Measurements from ENCODE around the gene CRNKL1. TPM values are rescaled to one million over a fixed set of nuclear protein-coding genes. Genes with fewer than 3 reads are reported as not detected.

The CRNKL1 gene
- total RNA-seq, 1 experiment from 2014 or later: 20.3 TPM

DNA sequence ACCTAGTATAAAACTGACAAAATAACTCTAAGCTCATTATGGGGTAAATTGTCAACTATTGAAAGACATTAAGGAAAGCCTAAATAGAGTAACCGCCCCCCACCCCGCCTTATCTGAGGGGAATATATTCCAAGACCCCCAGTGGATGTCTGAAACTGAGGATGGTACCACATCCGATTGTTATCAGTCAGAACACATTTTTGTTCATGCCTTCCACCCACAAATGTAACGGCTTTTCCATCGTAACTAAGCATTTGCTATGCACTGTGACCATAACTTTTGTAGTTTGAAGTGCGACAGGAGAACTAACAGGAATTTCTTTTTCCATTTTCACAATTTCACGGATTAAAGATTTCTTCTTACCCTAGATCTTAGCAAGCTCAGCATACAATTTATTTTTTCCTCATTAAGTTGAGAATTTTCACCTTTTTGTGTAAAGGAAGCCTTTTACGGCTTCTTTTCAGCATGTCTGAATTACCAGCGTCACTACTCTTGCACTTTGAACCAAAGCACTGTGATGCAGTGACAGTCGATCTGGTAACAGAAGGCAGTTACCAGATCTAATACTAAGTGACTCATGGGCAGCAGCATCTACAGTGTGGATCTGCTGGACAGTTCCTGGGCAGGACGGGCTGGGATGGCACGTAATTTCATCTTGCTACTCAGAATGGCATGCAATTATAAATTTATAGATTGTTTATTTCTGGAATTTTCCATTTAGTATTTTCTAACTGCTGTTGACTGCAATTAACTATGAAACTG is 11.9 kb upstream of the CRNKL1 start:
- no peak for DNase-seq (ENCODE audit: low spot score)

DNA sequence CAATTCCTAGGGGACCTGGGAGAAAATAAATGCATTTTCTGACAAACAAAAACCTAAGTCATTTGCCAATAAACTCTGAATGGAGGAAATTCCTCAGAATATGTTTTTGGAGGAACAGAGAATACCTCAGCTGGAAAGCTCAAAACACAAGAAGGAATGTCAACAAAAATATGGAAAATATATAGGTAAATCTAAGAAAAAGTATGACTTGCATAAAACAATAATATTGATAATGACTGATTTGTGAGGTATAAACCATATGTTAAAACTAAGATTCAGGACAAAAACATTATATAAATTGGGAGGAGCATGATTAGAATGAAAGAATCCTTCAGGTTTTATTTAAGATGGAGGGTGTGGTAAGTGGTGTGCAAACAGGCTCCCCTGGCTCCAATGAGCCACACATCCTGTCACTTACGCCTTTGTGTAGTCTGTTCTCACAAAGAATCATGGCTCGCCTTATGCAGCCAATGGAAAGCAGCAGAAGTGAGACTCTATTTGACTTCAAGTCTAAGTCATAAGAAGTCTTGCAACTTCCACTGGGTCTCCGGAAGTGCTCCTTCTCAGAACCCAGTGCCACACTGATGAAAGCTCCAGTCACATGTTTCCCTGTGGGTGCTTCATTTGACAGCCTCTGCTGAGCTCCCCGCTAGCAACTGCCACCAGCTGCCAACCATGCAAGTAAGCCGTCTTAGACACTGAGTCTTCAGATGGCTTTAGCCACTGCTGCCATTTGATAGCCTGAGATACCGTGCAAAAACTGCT is 8.2 kb upstream of the CRNKL1 start:
- DNase-seq (ENCODE audit: low spot score): no peak

- DNase-seq (ENCODE audit: low spot score): no peak
Measured at GRCh38 chr20:20051767-20052073, 546 bp downstream of the CRNKL1 start.

DNA sequence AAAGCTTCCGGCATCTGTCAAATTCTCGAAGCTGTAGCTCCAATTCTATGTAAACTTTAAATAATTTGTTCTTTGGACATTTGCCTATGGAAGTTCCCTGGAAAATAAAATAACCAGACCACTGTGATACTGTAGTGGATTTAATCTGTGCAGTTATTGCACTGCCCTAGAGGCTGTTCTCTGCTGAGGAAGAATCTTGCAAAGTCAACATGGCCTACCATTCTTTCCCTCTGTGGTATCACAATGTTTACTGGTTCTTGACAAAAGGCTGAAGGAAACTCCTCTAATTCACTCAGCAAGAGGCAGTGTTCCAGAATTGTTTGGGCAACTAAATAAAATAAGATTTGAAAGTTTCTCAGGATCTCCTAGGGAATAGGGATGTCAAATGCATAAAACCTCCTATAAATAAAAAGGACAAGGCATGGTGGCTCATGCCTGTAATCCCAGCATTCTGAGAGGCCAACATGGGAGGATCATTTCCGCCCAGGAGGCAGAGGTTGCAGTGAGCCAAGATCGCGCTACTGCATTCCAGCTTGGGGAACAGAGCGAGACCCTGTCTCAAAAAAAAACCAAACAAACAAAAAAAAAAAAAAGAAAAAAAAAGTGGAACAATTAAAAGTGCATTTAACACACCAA is 12.4 kb downstream of the CRNKL1 start:
- no peak for DNase-seq (ENCODE audit: low spot score)

DNA sequence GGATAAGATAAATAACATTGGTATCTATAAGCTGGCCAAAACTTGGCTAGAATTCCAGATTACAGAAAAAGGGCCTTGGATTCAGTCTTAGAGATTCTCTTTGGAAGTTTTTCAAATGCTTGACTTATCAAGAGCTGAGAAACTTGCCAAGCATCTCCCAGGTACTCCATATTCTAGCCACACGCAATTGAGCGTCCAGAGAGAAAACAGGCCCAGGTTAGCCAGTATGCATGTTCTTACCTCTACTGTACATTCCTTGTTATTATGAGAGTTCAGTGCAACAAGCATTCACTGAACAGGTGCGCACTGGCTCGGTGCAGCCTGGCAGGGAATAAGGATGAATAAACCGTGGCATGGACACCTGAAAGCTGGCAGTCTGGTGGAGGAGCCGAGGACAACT is 13.7 kb downstream of the CRNKL1 start:
- DNase-seq (ENCODE audit: low spot score): no peak

DNA sequence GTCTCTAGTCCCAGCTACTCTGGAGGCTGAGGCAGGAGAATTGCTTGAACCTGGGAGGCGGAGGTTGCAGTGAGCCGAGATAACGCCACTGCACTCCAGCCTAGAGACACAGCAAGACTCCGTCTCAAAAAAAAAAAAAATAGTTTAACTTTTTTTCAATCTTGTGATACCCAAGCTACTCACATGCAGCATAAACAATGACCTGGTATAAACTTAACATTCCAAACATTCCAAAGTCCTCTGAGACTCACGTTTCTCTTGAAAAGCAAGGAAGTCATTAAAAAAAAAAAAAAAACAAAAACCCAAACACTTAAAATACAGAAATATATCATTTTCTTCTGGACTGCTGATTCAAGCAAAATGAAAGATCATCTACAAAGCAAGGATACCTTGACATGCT is 14.3 kb downstream of the CRNKL1 start:
- peak; percentile 38 for DNase-seq (ENCODE audit: low spot score)

DNA sequence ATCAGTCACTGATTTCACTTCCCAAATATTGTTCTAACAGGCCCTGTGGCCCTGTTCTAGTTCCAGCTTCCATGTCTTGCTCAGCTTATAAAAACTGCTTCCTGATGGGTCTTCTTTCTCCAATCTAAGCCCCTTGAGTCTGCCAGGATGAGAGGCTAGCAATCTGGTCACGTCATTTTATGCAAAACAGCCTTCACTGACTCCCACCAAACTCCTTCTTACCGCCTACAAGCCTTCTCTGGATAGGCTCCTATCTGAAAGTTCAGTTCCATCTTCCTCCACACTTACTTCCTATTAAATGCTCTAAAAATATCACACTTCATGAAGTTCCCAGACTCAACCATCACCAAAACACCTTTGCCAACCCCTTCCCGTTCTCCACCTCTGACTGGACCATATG is 15.5 kb downstream of the CRNKL1 start:
- no peak for DNase-seq (ENCODE audit: low spot score)

- no peak for DNase-seq (ENCODE audit: low spot score)
Measured at GRCh38 chr20:20034486-20034885, 17.8 kb downstream of the CRNKL1 start.

DNA sequence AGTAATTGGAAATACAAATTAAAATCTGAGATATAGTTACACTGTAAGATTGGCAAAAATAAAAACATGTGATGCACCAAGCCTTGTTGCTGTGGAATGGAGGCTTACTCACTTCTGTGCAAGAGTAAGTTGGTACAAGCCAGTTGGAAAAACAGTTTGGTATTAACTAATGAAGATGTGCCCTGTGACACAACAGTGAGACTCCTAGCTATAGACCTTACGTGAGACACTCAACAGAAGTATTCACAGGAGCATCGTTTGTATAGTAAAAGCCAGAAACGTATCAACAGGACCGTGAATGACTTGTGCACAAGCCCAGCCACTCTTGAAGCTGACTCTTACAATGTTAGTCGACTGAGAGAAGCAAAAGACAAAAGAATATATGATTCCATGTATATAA is 20.5 kb downstream of the CRNKL1 start:
- no peak for DNase-seq (ENCODE audit: low spot score)

GRCh38 chr20:20027284-20027683 is 25.0 kb downstream of the CRNKL1 start:
- no peak for DNase-seq (ENCODE audit: low spot score)

- no peak for DNase-seq (ENCODE audit: low spot score)
Measured at GRCh38 chr20:20024942-20025341, 27.3 kb downstream of the CRNKL1 start.

- no peak for DNase-seq (ENCODE audit: low spot score)
Measured at GRCh38 chr20:20023395-20023794, 28.9 kb downstream of the CRNKL1 start.

DNA sequence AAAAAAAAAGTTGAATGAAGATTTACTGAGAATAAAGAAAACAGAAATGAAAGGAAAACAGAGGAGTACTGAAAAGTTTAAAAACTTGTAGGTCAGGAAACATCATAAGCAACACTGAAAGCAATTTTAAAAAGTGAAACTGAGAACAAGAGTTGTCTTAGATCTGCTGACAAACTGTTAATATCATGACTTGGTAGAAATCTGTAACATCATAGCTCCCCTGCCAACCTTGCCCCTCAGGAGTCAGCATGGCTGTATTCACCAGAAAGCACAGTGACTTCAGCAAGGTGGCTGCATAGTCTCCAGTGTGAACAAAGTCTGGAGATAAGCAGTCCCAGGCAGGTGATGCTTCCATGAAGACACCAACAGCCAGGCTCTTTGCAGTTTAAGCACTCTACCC is 29.8 kb downstream of the CRNKL1 start:
- DNase-seq (ENCODE audit: low spot score): no peak

DNA sequence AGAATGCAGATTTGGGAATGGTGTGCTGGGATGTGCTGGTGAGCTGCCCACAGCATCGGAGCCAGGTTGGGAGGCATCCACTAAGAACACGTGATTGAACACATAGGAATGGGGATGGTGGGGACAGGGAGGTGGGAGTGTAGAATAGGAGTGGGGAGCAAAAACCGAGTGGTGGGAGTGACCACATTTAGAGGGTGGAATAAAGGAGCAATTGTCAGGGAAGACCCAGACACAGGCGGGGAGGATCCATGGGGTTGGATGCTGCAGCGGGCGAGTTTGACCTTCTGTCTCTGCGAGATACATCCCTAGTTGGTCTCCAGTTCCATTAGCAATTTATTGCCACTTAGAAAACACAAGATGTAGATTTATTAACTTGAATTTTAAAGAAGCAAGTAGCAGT is 30.4 kb downstream of the CRNKL1 start:
- DNase-seq (ENCODE audit: low spot score): no peak

- no peak for DNase-seq (ENCODE audit: low spot score)
Measured at GRCh38 chr20:20020908-20021307, 31.4 kb downstream of the CRNKL1 start.

GRCh38 chr20:20019123-20019522 is 33.1 kb downstream of the CRNKL1 start:
- no peak for DNase-seq (ENCODE audit: low spot score)

DNA sequence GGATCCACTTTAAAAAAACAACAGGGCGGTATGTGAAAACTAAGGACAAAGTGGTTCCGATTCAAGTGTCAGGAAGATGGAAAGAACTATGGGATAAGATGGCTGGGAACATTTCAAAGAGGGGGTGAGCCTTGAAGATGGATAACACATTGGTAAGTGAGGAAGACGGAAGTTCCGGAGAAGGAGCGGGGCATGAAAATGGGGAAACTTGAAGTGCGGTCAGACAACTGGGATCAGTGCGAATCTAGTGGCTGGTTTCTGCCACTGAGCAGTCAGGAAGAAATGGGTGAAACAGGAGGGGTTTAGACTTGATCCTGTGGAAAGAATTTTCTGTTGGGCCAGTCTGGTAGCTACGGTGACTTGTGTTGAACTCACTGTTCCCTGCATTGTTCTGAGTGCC is 33.9 kb downstream of the CRNKL1 start:
- DNase-seq (ENCODE audit: low spot score): no peak

- no peak for DNase-seq (ENCODE audit: low spot score)
Measured at GRCh38 chr20:20017844-20018185, 34.5 kb downstream of the CRNKL1 start.

DNA sequence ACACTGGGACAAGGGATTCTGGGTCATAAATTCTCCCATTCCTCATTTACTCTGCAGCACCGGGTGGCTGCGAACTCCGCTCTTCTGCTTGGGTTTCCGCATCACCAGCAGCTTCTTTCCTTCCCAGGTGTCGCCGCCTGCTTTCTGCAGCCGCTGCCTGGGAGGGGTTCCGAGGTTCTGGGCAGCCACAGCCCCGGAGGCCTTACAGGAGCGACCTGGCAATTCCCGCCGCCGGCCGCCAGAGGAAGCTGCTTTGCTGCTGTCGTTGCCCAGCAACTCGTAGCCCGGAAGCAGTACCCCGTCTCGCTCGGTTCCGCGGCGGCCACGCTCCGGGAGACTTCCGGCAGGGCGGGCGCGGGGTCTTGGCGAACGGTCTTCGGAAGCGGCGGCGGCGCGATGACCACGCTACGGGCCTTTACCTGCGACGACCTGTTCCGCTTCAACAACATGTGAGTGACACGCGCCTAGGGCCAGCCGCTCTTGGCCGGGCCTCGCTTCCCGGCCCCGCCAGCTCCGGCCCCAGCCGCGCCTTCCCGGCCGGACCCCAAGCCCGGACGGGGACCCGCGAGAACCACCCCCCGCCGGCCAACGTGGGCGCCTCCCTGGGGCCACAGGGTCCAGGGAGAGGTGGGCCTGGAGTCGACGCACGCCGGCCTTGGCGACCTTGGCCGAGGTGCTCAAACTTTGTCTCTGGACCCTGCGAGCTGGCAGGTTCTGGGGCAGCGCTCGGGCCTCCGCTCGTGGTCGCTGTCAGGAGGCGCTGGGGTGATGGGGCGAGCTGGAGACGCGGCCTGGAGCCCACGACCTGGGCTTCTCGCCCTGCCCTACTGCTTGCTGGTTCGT is 35.0 kb downstream of the CRNKL1 start, which contains the start of gene NAA20:
Gene NAA20, plus strand, starts transcription at position 362 of the 843 bp plus-strand sequence. Its CDS starts 35 bp downstream, at position 397.
- DNase-seq (ENCODE audit: low spot score): peak; percentile 91

DNA sequence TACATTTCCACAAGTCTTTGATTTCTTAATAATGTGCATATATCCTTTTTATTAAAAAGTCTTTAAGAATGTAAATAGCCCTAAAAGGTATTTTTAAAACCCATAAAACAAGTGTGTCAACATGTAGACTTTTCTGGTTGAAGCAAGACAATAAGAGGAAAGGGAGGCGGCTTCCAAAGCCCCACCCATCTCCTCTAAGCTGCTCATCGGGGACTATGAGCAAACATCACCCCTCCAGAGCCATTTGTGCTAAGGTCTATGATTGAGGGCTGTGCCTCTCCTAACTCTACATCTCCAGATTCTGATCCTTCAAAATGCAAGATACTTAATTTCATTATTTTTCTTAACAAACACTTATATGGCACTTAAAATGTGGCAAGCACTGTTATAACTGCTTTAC is 37.6 kb downstream of the CRNKL1 start:
- no peak for DNase-seq (ENCODE audit: low spot score)

DNA sequence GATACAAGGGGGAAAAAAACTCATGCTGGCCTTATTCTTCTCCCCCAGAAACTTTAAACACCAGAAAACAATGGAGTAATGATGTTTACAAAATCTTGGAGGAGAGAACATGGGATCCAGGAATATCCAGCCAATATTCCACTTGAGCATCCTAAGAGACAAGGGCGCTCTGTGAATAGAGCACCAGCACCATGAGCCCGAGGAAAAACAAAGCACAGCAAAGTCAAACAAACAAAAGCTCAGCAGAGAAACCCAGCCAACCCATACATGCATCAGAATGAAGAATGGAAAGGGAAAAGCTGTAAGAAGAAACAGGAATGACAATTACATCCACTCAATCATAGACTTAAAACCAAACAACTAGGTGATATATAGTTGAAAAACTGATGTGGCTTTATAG is 39.7 kb downstream of the CRNKL1 start:
- DNase-seq (ENCODE audit: low spot score): no peak
